Right kidney (tissue), 9 donors: ENCODE data around the gene ANAPC10.
"Not testable (repeated sequence)": the region's sequence is repeated elsewhere in the genome, so short reads cannot be mapped to it uniquely, and the experiment has no call there.

ENCODE experiments used
- DNase-seq: peaks from one replicate; pipeline ENCODE4 v3.0.0-alpha.2; 2016
- long read RNA-seq, 8 donors: transcript quantifications; one replicate each; lab custom pipeline, GENCODE V29; 2026

The ANAPC10 gene, protein sequence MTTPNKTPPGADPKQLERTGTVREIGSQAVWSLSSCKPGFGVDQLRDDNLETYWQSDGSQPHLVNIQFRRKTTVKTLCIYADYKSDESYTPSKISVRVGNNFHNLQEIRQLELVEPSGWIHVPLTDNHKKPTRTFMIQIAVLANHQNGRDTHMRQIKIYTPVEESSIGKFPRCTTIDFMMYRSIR
- long read RNA-seq, donor 1, transcript ANAPC10-201 (5 exons, 868 nt) = minor isoform, 5 of 28 reads
- long read RNA-seq, donor 1, transcript ANAPC10-209 (5 exons, 1,025 nt) = major isoform, 13 of 28 reads
- long read RNA-seq, donor 1, partial matches to known transcripts = 0 of 28 reads
- long read RNA-seq, donor 1, other reads (novel, unspliced or antisense) = 6 of 28 reads
- long read RNA-seq, donor 2, transcript ANAPC10-209 (5 exons, 1,025 nt) = major isoform, 8 of 15 reads
- long read RNA-seq, donor 2, transcript ANAPC10-201 (5 exons, 868 nt) = minor isoform, 5 of 15 reads
- long read RNA-seq, donor 2, partial matches to known transcripts = 0 of 15 reads
- long read RNA-seq, donor 2, other reads (novel, unspliced or antisense) = 0 of 15 reads
- long read RNA-seq, donor 3, partial matches to known transcripts = 0 of 7 reads
- long read RNA-seq, donor 3, other reads (novel, unspliced or antisense) = 0 of 7 reads
- long read RNA-seq, donor 4, transcript ANAPC10-209 (5 exons, 1,025 nt) = major isoform, 13 of 18 reads
- long read RNA-seq, donor 4, partial matches to known transcripts = 0 of 18 reads
- long read RNA-seq, donor 4, other reads (novel, unspliced or antisense) = 0 of 18 reads
- long read RNA-seq, donor 5, transcript ANAPC10-201 (5 exons, 868 nt) = minor isoform, 6 of 23 reads
- long read RNA-seq, donor 5, transcript ANAPC10-209 (5 exons, 1,025 nt) = major isoform, 14 of 23 reads
- long read RNA-seq, donor 5, partial matches to known transcripts = 0 of 23 reads
- long read RNA-seq, donor 5, other reads (novel, unspliced or antisense) = 0 of 23 reads
- long read RNA-seq, donor 6, transcript ANAPC10-209 (5 exons, 1,025 nt) = major isoform, 8 of 14 reads
- long read RNA-seq, donor 6, transcript ANAPC10-201 (5 exons, 868 nt) = minor isoform, 5 of 14 reads
- long read RNA-seq, donor 6, partial matches to known transcripts = 0 of 14 reads
- long read RNA-seq, donor 6, other reads (novel, unspliced or antisense) = 0 of 14 reads
- long read RNA-seq, donor 7, transcript ANAPC10-209 (5 exons, 1,025 nt) = major isoform, 9 of 15 reads
- long read RNA-seq, donor 7, partial matches to known transcripts = 0 of 15 reads
- long read RNA-seq, donor 7, other reads (novel, unspliced or antisense) = 0 of 15 reads
- long read RNA-seq, donor 8, transcript ANAPC10-201 (5 exons, 868 nt) = major isoform, 5 of 36 reads
- long read RNA-seq, donor 8, partial matches to known transcripts = 16 of 36 reads
- long read RNA-seq, donor 8, other reads (novel, unspliced or antisense) = 12 of 36 reads

DNA sequence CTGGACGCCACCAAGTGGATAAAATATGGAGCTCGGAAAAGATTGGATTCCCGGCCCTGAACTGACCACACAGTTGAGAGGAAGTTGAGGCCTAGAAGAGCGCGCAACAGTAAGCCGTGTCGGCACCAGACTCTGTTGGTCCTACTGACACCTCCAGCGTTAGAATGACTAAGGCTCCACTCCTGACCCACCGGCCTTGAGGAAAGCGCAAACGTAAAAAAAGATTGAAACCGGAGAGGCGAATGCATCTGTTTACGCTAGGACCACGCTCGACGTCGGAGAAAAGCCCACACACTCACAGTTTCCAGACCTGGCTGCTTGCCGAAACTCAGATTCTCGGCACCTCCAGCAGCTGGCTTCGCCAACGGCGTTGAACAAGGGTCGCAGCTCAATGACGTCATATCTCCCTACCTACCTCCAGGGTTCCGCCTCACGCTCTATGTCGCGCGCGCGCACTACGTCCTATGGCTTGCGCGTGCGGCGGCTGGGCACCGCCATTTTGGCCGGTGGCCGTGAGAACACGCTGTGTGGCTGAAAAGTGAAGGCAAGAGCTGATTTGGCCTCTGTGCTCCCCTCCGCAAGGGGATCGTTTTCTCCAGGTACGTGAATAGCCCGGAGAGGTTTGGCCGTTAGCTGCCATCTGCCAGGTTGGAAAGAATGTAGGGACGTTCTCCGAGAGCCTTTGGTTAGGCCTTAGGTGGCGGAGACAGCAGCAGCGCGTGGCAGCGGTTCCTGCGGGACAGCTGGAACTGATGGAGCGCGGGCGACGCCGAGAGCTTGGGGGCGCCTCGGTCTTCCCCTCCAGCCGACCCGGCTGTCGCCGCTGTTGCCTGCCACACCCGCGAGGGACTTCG lies at the start of gene ANAPC10, which contains the start of gene ABCE1:
Gene ANAPC10, minus strand, starts transcription at position 376 of the 854 bp plus-strand sequence. CDS start 2,097 bp downstream, outside the sequence.
Gene ABCE1, plus strand, starts transcription at position 491 of the 854 bp plus-strand sequence. CDS start 6,102 bp downstream, outside the sequence.
- peak; percentile 93 for DNase-seq

DNA sequence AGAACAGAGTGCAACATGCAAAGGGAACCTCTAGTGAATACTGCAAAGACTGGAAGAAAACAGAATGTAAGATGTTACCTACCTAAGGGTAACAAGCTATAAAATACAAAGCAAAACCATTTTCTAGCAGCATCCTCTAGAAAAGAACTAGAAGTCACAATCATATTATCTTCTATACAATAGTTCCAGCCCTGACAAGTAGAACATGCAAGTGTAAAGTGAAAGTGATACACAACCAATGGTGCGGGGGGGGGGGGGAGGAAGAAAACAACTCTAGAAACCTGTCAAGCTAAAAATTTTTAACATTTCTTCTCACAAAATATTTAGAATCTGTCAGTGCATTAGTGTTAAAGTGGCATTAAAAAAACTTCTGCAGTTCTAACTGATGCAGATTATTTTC lies 38.2 kb upstream of the ANAPC10 start:
- not testable (repeated sequence) for DNase-seq

DNA sequence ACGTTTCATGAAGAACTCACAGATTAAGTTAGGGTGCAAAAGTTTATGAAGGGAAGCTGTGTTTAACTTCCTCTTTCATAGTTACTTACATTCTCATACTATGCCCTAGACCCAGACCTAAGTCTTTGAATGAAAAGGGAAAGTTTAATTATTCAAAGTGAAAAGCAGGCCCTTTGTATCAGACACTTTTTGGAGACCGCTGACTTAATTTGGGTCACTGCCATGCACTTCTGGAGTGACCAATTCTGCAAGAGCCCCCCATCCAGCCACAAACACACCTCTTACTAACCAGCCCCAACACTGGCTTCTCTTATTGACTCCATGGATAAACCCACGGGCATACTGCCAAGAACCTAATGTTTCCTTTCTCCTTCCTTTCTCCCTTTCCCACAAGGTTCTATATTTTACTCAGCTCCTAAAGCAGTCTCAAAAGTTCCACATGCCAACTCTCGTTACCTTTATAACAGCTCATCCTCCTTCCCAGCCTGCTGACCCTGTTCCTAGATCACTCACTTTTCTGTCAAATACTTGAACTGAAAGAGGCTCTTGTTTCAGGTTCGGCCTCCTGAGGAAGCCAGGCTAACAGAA lies 34.6 kb upstream of the ANAPC10 start:
- DNase-seq = no peak

DNA sequence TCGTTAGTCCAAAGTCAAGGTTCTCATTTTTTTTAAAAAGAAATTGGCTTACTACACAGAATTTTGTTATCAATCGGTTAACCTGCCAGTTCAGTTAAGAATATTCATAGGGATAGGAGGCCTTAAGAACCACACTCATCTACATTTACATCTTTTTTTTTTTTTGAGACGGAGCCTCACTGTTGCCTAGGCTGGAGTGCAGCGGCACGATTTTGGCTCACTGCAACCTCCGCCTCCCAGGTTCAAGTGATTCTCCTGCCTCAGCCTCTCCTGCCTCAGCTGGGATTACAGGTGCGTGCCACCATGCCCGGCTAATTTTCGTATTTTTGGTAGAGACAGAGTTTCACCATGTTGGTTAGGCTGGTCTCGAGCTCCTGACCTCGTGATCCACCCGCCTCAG lies 33.9 kb upstream of the ANAPC10 start:
- DNase-seq = no peak

DNA sequence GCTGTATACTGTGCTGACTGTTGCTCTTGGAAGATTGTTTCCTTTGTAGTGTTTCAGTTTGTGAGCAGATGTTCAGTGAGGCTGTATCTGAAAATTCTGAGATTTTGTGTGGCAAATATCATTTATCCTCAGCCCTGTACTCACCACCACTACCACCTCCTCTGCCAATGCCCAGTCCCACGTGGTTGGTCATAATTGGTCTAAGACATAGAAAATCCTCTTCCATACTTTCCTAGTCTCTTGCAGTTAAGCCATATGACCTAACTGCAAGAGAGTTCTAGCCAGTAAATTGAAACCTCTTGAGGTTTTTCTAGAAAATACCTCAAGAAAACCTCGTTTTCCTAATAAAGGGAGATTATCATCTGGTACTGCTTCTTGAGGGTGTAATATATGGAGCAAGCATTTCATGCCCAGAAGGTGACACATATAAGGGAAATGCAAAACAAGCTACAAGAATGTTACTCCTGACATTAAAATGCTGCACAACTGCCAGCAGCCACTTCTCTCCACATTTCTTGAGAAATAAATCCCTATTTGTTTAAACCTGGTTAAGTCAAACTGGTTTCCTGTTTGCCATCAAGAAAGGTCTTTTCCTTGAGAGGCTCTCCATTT lies 32.9 kb upstream of the ANAPC10 start:
- DNase-seq = no peak

GRCh38 chr4:145130130-145130529 lies 32.1 kb upstream of the ANAPC10 start:
- DNase-seq = no peak

- no peak for DNase-seq
These were observed 27.4 kb upstream of the ANAPC10 start for GRCh38 chr4:145125396-145125795.

DNA sequence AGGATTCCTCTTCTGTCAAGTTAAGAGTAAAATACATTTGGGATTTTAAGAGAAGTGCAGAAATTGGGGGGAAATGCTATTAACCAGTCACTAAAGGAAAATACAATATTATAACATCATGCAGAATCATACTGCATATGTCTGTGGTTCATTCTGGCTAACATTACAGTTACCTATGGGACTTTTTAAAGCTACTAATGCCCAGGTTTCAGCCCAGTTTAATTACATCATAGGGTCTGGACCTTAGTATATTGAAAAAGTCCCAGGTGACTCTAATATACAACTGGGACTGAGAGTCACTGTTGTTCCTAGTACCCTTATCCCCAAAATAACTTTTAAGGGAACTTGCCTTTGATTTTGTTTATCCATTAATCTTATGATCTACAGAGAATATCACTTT lies 10.1 kb upstream of the ANAPC10 start:
- DNase-seq = no peak

- DNase-seq = no peak
These were observed 9.1 kb upstream of the ANAPC10 start for GRCh38 chr4:145107126-145107525.

DNA sequence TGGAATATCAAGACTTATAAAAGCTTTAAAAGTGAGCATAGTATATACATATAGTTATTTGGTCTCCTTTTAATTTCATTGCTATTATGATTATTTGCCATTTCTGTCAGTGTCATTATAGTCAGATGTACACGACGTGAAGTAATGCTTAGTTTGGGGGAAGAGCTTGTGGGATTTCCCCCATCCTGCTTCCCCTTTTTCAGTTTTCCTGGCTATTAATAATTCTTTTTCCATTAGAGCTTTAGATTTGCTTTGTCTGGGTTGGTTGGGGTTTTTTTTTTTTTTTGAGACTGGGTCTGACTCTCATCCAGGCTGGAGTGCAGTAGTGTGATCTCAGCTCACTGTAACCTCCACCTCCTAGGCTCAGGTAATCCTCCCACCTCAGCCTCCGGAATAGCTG lies 5.5 kb upstream of the ANAPC10 start:
- DNase-seq = no peak

DNA sequence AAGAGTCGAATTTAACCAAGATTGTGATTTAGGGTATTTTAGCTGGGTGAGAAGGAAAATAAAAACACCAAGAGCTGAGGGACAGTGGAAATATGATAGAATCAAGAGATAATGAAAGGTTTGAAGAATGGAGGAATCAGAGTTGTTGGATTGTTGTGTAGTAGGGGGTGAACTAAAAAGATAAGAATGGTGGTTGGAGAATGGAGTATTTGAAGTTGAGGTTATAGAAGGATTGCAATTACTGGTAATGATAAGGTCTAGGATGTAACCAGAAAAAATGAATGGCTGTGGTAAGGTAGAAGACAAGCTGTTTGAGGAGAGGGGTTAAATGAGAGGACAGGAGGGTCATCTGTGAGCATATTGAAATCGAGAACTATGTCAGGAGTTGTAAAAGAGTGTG lies 4.6 kb upstream of the ANAPC10 start:
- DNase-seq = no peak

DNA sequence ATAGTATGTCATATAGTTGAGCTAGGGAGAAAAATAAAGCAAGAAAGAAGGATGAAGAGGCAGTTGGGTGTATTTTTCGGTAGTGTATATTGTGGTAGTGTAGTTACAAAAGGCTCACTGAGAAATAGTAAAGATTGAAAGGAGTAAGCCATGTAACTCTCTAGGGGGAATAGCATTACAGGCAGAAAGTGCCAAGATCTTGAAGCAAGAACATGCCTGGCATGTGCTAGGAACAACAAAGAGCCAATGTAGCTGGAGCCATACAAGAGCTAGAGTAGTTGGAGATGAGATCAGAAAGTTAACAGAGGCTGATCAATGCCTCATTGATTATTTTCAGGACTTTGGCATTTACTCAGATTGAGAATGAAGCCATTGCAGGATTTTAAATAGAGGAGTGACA lies 3.1 kb upstream of the ANAPC10 start:
- DNase-seq = no peak

DNA sequence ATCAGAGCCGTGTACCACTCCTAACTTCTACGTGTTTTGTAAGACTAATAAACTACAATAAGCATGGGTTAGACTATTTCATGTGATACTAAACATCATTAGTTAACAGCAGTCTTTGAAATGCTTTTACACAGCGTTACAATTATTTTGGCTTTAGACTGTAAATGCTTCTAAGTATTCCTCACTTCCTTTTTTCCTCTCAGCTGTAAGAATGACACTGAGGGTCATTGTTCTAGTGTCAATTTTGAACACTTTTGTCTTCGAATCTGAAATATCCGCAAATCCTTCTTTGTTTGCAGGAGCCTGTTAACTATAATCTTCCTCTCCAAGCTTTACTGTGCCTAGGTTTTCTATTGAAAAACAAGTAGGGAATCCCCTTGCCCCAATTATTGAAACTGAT lies 1.7 kb upstream of the ANAPC10 start:
- DNase-seq = no peak

- no peak for DNase-seq
These were observed 660 bp upstream of the ANAPC10 start for GRCh38 chr4:145098675-145099037.

DNA sequence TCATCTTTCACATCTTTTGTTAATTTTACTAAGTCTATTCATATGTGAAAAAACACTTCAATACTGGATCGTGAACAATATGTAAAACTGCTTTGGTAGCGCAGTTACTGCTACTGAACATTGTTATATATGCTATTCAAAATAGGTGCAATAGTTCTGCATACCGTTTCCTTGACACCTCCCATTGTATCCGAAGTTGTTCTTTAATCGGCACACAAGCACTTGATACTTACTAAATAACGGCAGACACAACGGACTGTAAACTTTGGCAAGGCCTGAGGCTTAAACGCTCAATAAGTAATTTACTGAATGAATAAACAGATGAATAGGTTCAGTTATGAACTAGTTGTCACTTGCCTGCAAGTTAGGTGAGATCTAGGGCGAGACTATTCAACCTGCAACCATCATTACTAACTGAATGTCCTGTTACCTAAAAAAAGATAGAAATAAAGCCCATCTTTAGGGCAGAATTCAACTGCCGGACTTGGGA lies 620 bp downstream of the ANAPC10 start:
- no peak for DNase-seq

GRCh38 chr4:145093638-145094037 lies 4.4 kb downstream of the ANAPC10 start:
- no peak for DNase-seq

DNA sequence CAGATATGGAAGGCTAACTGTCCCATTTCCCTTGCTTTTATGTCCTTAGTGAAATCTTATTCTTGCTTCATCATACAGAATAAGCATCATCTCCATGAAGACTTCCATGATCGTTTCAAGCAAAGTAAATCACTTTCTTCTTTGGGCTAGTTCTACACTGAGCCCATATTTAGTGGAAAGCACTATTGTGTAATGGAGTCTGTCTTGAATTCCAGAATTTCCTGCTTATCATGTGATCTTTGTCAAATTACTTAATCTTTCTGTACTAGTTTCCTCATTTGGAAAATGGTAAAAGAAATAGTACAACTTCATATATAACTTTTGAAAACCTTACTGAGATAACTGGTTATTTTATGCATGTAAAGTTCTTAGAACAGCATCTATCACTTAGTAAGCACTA lies 7.6 kb downstream of the ANAPC10 start:
- no peak for DNase-seq

- no peak for DNase-seq
These were observed 13.9 kb downstream of the ANAPC10 start for GRCh38 chr4:145083891-145084605.

GRCh38 chr4:145081756-145082155 lies 16.2 kb downstream of the ANAPC10 start:
- no peak for DNase-seq
